NCI-H226 (cell line): ENCODE measurements around the gene IMPACT.

ENCODE experiments used
- DNase-seq: peaks from one replicate; pipeline ENCODE4 v3.0.0-alpha.2; 2015

IMPACT gene

GRCh38 chr18:24426398-24427294 is at the start of gene IMPACT:
IMPACT (plus strand) TSS chr18:24426670; CDS start chr18:24426757, 87 bp downstream.
- DNase-seq, result peak; percentile 74

GRCh38 chr18:24378598-24378997 is 47.9 kb upstream of the IMPACT start:
- DNase-seq, result no peak

GRCh38 chr18:24380163-24380747 is 46.2 kb upstream of the IMPACT start:
- DNase-seq, result no peak

- DNase-seq, result no peak
These were observed 45.3 kb upstream of the IMPACT start for GRCh38 chr18:24381126-24381525.

- DNase-seq, result no peak
These were observed 39.8 kb upstream of the IMPACT start for GRCh38 chr18:24386681-24387080.

GRCh38 chr18:24388957-24389356 is 37.5 kb upstream of the IMPACT start:
- no peak for DNase-seq

GRCh38 chr18:24395049-24395795 is 31.2 kb upstream of the IMPACT start:
- no peak for DNase-seq

GRCh38 chr18:24396082-24396633 is 30.3 kb upstream of the IMPACT start:
- no peak for DNase-seq

GRCh38 chr18:24397131-24397693 is 29.3 kb upstream of the IMPACT start:
- DNase-seq, result peak; percentile 6

GRCh38 chr18:24397694-24398368 is 28.6 kb upstream of the IMPACT start, which contains the start of gene OSBPL1A:
OSBPL1A (minus strand) TSS chr18:24397824; CDS start chr18:24377533, 20,291 bp downstream.
- peak; percentile 74 for DNase-seq

- peak; percentile 12 for DNase-seq
These were observed 27.9 kb upstream of the IMPACT start for GRCh38 chr18:24398540-24398939.

GRCh38 chr18:24400587-24400986 is 25.9 kb upstream of the IMPACT start:
- no peak for DNase-seq

GRCh38 chr18:24402209-24402785 is 24.2 kb upstream of the IMPACT start:
- DNase-seq, result no peak

GRCh38 chr18:24403076-24403475 is 23.4 kb upstream of the IMPACT start:
- no peak for DNase-seq

- DNase-seq, result no peak
These were observed 21.9 kb upstream of the IMPACT start for GRCh38 chr18:24404591-24404990.

GRCh38 chr18:24408496-24408895 is 18.0 kb upstream of the IMPACT start:
- DNase-seq, result no peak

- no peak for DNase-seq
These were observed 13.3 kb upstream of the IMPACT start for GRCh38 chr18:24413148-24413547.

GRCh38 chr18:24414349-24415003 is 12.0 kb upstream of the IMPACT start:
- no peak for DNase-seq

GRCh38 chr18:24417480-24417879 is 9.0 kb upstream of the IMPACT start:
- DNase-seq, result no peak

GRCh38 chr18:24420551-24420950 is 5.9 kb upstream of the IMPACT start:
- no peak for DNase-seq

- no peak for DNase-seq
These were observed 4.6 kb upstream of the IMPACT start for GRCh38 chr18:24421831-24422230.
